Activated naive CD4-positive, alpha-beta T cell treated with anti-CD3 and anti-CD28 coated beads for 36 hours (primary cell): Measurements from ENCODE around the gene TBP. TPM values are rescaled to one million over a fixed set of nuclear protein-coding genes. Genes with fewer than 3 reads are reported as not detected.
"Not testable (repeated sequence)": the region's sequence is repeated elsewhere in the genome, so short reads cannot be mapped to it uniquely, and the experiment has no call there.

Experiments
- CTCF ChIA-PET: fragments of 350-600 bp; sonication (Branson Sonifier 250); formaldehyde crosslinking; loops from one replicate; lab custom pipeline; 2021; ENCODE audit warnings: antibody characterized with exemption; lab: Charles Lee
- DNase-seq: peaks from one replicate; pipeline ENCODE4 v3.0.0-alpha.2; 2020
- H3K27ac Mint-ChIP-seq: one replicate; pipeline ENCODE4 v1.8.0; 2021; ENCODE audit warnings: mild to moderate bottlenecking, mixed read lengths
- H3K27me3 Mint-ChIP-seq: one replicate; pipeline ENCODE4 v1.8.0; 2021; ENCODE audit warnings: low read depth, mixed read lengths
- H3K36me3 Mint-ChIP-seq: one replicate; pipeline ENCODE4 v1.8.0; 2021; ENCODE audit warnings: low read depth, mixed read lengths
- H3K4me1 Mint-ChIP-seq: one replicate; pipeline ENCODE4 v1.8.0; 2021; ENCODE audit warnings: low read depth, mixed read lengths
- H3K4me3 Mint-ChIP-seq: one replicate; pipeline ENCODE4 v1.8.0; 2021; ENCODE audit warnings: mild to moderate bottlenecking, moderate library complexity, mixed read lengths
- H3K9me3 Mint-ChIP-seq: one replicate; pipeline ENCODE4 v1.8.0; 2021; ENCODE audit warnings: mixed read lengths
- intact Hi-C: fragments of 100-400 bp; cut with micrococcal nuclease; formaldehyde crosslinking; loops from one replicate; pipeline ENCODE4 v1.15.1; 2023
- total RNA-seq, 2 experiments: library from RNA; stranded (reverse); gene quantifications; one replicate each; pipeline ENCODE4 v1.2.3, GENCODE V29; 2021

The TBP gene
- 10 to 100 TPM; 19.4 to 22.3 TPM for total RNA-seq

DNA sequence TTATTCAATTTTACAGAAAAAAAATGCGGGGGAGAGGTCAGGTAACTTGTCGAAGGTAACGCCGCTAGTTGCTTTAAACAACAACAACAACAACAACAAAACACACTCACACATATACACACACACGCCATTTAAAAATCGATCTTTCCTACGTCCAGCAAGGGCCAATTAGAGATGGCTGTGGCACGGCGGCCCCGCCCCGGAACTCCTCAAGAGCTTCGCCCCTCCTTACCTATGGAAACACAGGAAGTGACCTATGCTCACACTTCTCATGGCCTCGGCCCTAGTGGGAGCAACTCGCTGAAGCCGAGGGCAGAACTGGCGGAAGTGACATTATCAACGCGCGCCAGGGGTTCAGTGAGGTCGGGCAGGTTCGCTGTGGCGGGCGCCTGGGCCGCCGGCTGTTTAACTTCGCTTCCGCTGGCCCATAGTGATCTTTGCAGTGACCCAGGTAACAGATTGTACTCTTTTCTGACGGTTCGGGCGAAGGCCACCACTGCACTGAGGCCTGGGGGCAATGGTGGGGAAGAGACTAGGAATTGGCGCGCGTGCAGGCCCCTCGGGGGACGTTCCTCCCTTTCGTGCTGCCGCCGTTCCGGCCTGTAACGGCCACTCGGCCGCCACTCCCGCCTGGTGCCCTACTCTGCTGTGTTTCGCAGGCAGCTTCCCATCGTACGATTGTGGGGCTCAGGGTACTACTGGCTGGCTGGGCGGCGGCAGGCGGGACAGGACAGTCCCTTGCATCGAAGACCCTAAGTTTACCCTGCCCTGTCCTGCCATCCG, at the start of gene TBP:
TSS of gene TBP (plus strand) at position 357 of the 783 bp plus-strand sequence. CDS start 2,661 bp downstream, outside the sequence.
- H3K4me3 Mint-ChIP-seq = no peak within 1 kb of the TSS

DNA sequence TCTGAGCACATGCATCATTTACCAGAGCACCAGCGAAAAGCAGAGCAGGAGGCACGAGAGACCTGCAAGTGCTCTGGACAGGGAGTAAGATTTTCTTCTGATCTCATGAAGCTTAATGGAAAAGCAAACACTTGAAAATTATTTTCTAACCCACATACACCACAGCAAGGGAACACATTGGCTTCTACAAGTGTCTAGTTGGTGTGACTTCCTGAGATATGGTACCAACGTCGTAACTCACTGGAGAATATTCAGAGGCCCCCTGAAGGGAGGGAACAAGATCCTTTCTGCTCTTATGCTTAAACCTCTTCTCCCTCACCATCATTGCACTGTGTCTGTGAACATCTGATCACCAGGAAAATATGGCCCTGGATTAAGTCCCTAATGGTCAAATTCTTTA, 49.7 kb upstream of the TBP start:
- peaks cover 7% of the 10 kb centered on the region for H3K36me3 Mint-ChIP-seq
- H3K27me3 Mint-ChIP-seq = peaks cover 49% of the 10 kb centered on the region
- no peak for DNase-seq
- no peak overlapping the region for H3K27ac Mint-ChIP-seq
- no peaks in the 10 kb centered on the region for H3K4me1 Mint-ChIP-seq
- peaks cover 18% of the 10 kb centered on the region for H3K9me3 Mint-ChIP-seq
- CTCF ChIA-PET = no interaction called here
- H3K4me3 Mint-ChIP-seq = no peak overlapping the region
- intact Hi-C loops = no loop called here

More for the DNA sequence above, at the start of gene TBP:
- Mint-ChIP-seq H3K36me3 (peaks cover 21% of the 10 kb centered on the region), H3K27ac (no peak within 1 kb of the TSS), H3K9me3 (no peaks in the 10 kb centered on the region), H3K4me1 (peaks cover 41% of the 10 kb centered on the region), H3K27me3 (no peaks in the 10 kb centered on the region)
- intact Hi-C loops = loop anchor here (1.0 to 5.0 kb wide), 4 partner anchors 30 to 1342 kb away; partner anchors contain the start of genes C6orf120, DYNLT2, ERMARD and PDCD2
- CTCF ChIA-PET = interaction anchor here (0.7 to 1.2 kb wide), 2 partner anchors 26 to 30 kb away, joined by 3 read pairs; partner anchors contain the start of gene PDCD2
- DNase-seq = peak; percentile 98

- no peak overlapping the region for H3K4me3 Mint-ChIP-seq
- DNase-seq = no peak
- no peaks in the 10 kb centered on the region for H3K4me1 Mint-ChIP-seq
- H3K27ac Mint-ChIP-seq = no peak overlapping the region
- peaks cover 7% of the 10 kb centered on the region for H3K36me3 Mint-ChIP-seq
- intact Hi-C loops = no loop called here
- H3K27me3 Mint-ChIP-seq = peaks cover 49% of the 10 kb centered on the region
- peaks cover 18% of the 10 kb centered on the region for H3K9me3 Mint-ChIP-seq
- CTCF ChIA-PET = interaction anchor here (1.0 kb wide), 1 partner anchor 12 kb away, joined by 3 read pairs; no protein-coding TSS in a partner anchor
These were observed 48.9 kb upstream of the TBP start for GRCh38 chr6:170505306-170505705.

DNA sequence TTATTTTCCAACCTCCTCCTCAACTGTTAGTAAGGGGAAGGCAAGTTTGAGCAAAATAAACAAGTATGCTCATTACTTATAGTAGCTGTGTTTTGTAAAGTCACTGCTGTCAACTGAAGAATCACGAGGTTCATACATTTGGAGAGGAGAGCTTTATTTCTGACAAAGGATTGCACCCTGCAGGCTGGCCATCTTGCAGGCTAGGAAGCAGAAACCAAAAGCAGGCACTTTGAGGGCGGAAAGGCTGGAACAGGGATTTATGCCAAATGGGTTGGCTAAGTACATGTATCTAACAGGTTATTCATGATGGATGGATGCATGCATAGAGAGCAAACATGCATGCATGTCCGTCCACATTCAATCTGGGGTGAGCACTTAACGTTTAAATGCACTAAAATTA, 47.7 kb upstream of the TBP start:
- no peak for DNase-seq
- intact Hi-C loops = no loop called here
- Mint-ChIP-seq H3K9me3 (peaks cover 11% of the 10 kb centered on the region), H3K4me3 (no peak overlapping the region), H3K36me3 (peaks cover 6% of the 10 kb centered on the region), H3K27me3 (peaks cover 42% of the 10 kb centered on the region), H3K4me1 (no peaks in the 10 kb centered on the region), H3K27ac (no peak overlapping the region)
- CTCF ChIA-PET = interaction anchor here (0.6 kb wide), 1 partner anchor 29 kb away, joined by 3 read pairs; no protein-coding TSS in a partner anchor

DNA sequence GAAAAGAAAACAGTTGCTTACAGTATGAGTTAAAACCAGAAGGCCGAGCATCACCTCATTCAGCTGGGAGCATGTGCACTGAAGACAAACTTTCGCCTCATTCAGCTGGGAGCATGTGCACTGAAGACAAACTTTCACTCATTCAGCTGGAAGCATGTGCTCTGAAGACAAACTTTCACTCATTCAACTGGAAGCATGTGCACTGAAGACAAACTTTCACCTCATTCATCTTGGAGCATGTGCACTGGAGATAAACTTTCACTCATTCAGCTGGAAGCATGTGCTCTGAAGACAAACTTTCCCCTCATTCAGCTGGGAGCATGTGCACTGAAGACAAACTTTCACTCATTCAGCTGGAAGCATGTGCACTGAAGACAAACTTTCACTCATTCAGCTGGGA, 46.4 kb upstream of the TBP start:
- DNase-seq, H3K4me3 Mint-ChIP-seq, H3K36me3 Mint-ChIP-seq, H3K27ac Mint-ChIP-seq, H3K9me3 Mint-ChIP-seq, H3K4me1 Mint-ChIP-seq, intact Hi-C loops: not testable (repeated sequence)
- CTCF ChIA-PET = interaction anchor here (0.7 to 1.0 kb wide), 3 partner anchors 9 to 434 kb away, joined by 3 to 4 read pairs (median 3); no protein-coding TSS in a partner anchor
- H3K27me3 Mint-ChIP-seq = peaks cover 35% of the 10 kb centered on the region

- H3K9me3 Mint-ChIP-seq, H3K36me3 Mint-ChIP-seq, H3K4me1 Mint-ChIP-seq, intact Hi-C loops, DNase-seq, H3K4me3 Mint-ChIP-seq, H3K27ac Mint-ChIP-seq: not testable (repeated sequence)
- peaks cover 33% of the 10 kb centered on the region for H3K27me3 Mint-ChIP-seq
- CTCF ChIA-PET = interaction anchor here (0.7 to 1.0 kb wide), 4 partner anchors 9 to 434 kb away, joined by 3 to 4 read pairs (median 3); no protein-coding TSS in a partner anchor
These were observed 45.9 kb upstream of the TBP start for GRCh38 chr6:170508275-170508674.

GRCh38 chr6:170508892-170509722, 45.1 kb upstream of the TBP start:
- H3K36me3 Mint-ChIP-seq, H3K4me1 Mint-ChIP-seq, intact Hi-C loops, H3K9me3 Mint-ChIP-seq, H3K4me3 Mint-ChIP-seq, H3K27ac Mint-ChIP-seq, DNase-seq: not testable (repeated sequence)
- H3K27me3 Mint-ChIP-seq = peaks cover 32% of the 10 kb centered on the region
- CTCF ChIA-PET = interaction anchor here (0.7 kb wide), 2 partner anchors 177 to 704 kb away, joined by 3 read pairs; no protein-coding TSS in a partner anchor

DNA sequence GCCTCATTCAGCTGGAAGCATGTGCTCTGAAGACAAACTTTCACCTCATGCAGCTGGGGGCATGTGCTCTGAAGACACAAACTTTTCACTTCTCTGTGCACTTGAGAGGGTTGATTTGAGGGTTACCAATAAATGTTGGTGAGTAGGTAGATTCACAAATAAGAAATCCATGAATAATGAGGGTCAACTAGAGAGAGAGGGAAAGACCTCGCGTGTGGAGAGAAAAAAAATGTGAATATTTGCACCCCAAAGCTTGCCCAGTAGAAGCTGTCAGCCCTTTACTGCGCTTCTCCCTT, 44.5 kb upstream of the TBP start:
- Mint-ChIP-seq H3K27me3 (peaks cover 32% of the 10 kb centered on the region), H3K4me1 (no peaks in the 10 kb centered on the region), H3K4me3 (no peak overlapping the region), H3K9me3 (no peaks in the 10 kb centered on the region), H3K36me3 (no peaks in the 10 kb centered on the region), H3K27ac (no peak overlapping the region)
- CTCF ChIA-PET = no interaction called here
- DNase-seq = no peak
- intact Hi-C loops = no loop called here

- DNase-seq = no peak
- H3K36me3 Mint-ChIP-seq = no peaks in the 10 kb centered on the region
- no peaks in the 10 kb centered on the region for H3K9me3 Mint-ChIP-seq
- H3K4me1 Mint-ChIP-seq = no peaks in the 10 kb centered on the region
- intact Hi-C loops = no loop called here
- CTCF ChIA-PET = no interaction called here
- H3K27me3 Mint-ChIP-seq = peaks cover 26% of the 10 kb centered on the region
- no peak overlapping the region for H3K4me3 Mint-ChIP-seq
- H3K27ac Mint-ChIP-seq = no peak overlapping the region
These were observed 43.5 kb upstream of the TBP start for GRCh38 chr6:170510631-170511030.

DNA sequence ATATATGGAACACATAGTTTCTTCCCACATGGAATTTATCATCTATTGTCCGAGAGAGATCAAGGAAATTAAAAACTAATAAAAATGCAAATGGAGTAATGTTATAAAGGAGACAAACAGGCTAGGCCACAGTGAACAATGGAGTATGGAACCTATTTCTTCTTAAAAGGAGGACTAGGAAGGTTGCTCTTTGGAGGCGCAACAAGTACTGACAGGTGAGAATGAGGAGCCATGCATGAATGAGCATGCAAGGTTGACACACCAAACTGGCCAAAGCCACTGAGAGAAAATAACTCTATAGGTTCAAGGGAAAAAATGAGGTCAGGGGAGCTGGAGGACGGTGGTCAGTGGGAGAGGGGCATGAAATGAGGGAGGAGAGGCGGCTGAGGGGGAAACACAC, 41.9 kb upstream of the TBP start:
- intact Hi-C loops = no loop called here
- no peak overlapping the region for H3K4me3 Mint-ChIP-seq
- no peaks in the 10 kb centered on the region for H3K9me3 Mint-ChIP-seq
- H3K27ac Mint-ChIP-seq = no peak overlapping the region
- no peaks in the 10 kb centered on the region for H3K4me1 Mint-ChIP-seq
- no peaks in the 10 kb centered on the region for H3K36me3 Mint-ChIP-seq
- CTCF ChIA-PET = no interaction called here
- H3K27me3 Mint-ChIP-seq = peaks cover 19% of the 10 kb centered on the region
- DNase-seq = no peak

DNA sequence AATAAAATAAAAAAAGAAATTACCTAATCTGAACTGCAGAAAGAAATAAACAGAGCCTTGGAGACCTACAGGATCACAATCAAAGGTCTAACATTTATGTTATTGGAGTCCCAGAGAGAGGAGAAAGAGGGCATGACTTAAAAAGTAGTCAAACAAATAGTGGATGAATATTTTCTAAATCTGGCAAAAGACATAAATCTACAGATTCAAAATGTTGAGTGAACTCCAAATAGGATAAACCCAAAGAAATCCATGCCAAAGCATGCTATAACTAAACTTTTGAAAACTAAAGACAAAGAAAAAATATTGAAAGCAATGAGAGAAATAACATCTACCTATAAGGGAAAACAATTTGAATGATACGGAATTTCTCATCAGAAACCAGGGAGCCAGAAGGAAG, 39.3 kb upstream of the TBP start:
- H3K36me3 Mint-ChIP-seq = no peaks in the 10 kb centered on the region
- H3K4me3 Mint-ChIP-seq = no peak overlapping the region
- no peak overlapping the region for H3K27ac Mint-ChIP-seq
- H3K9me3 Mint-ChIP-seq = no peaks in the 10 kb centered on the region
- CTCF ChIA-PET = no interaction called here
- intact Hi-C loops = loop anchor here (5.0 kb wide), 2 partner anchors 208 to 1618 kb away; partner anchors contain the start of gene FAM120B
- H3K27me3 Mint-ChIP-seq = peaks cover 26% of the 10 kb centered on the region
- H3K4me1 Mint-ChIP-seq = no peaks in the 10 kb centered on the region
- DNase-seq = no peak
